Measurements from ENCODE around the gene NKX1-2. TPM values are rescaled to one million over a fixed set of nuclear protein-coding genes. Genes with fewer than 3 reads are reported as not detected.
A peak's percentile ranks its signal among the peaks of the same experiment; 100 is the strongest.

Gene NKX1-2
- total RNA-seq, 1 experiment from 2014 or later = not detected

DNA sequence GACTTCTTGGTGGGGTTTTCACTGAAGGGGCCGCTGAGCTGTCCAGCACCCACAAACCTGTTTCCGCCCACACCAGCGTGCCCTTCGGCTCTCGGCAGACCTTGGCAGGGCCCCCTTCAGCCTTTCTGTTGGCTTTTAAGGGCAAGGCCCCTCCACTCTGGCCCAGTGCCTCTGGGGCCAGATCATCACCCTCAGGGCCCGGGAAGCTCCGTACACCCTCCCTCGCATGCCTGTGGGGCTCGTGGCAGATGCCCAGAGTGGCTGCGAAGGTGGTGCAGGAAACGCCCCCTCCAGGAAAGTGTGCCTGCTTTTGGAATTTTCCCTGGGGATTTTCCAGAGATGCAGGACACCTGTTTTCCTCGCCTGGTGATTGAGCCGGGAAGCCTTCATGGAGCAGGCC, 18.8 kb upstream of the NKX1-2 start:
- H3K27ac ChIP-seq = no peak overlapping the region
- H3K36me3 ChIP-seq = no peaks in the 10 kb centered on the region
- no peak overlapping the region for H3K4me3 ChIP-seq
- no peaks in the 10 kb centered on the region for H3K9me3 ChIP-seq (replicated peaks)
- H3K4me1 ChIP-seq (replicated peaks) = no peaks in the 10 kb centered on the region
- no peaks in the 10 kb centered on the region for H3K27me3 ChIP-seq (replicated peaks)
- DNase-seq (ENCODE audit: low read depth in 1 of 2, low spot score in 2 of 2) = no peak

DNA sequence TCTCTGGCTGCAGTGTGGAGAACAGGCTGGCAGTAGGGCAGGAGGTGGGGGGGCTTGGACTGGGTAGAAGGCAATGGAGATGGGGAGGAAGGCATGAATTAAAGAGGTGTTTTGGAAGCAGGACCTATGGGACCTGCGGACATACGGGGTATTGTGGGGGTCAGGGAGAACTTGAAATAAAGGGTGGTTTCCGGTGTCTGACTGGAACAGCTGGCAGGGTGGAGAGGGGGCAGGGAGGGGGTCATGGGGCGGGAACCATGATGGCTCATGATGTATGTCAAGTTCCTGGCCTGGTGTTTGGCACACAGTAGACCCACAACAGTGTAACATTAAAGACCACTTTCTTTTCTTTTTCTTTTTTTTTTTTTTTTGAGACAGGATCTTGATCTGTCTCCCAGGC, 17.3 kb upstream of the NKX1-2 start:
- no peaks in the 10 kb centered on the region for H3K27me3 ChIP-seq (replicated peaks)
- no peaks in the 10 kb centered on the region for H3K36me3 ChIP-seq
- DNase-seq (ENCODE audit: low read depth in 1 of 2, low spot score in 2 of 2) = no peak
- H3K4me3 ChIP-seq = no peak overlapping the region
- H3K9me3 ChIP-seq (replicated peaks) = no peaks in the 10 kb centered on the region
- peaks cover 2% of the 10 kb centered on the region; the same call in 1 of the 2 replicates for H3K4me1 ChIP-seq (replicated peaks)
- no peak overlapping the region for H3K27ac ChIP-seq

DNA sequence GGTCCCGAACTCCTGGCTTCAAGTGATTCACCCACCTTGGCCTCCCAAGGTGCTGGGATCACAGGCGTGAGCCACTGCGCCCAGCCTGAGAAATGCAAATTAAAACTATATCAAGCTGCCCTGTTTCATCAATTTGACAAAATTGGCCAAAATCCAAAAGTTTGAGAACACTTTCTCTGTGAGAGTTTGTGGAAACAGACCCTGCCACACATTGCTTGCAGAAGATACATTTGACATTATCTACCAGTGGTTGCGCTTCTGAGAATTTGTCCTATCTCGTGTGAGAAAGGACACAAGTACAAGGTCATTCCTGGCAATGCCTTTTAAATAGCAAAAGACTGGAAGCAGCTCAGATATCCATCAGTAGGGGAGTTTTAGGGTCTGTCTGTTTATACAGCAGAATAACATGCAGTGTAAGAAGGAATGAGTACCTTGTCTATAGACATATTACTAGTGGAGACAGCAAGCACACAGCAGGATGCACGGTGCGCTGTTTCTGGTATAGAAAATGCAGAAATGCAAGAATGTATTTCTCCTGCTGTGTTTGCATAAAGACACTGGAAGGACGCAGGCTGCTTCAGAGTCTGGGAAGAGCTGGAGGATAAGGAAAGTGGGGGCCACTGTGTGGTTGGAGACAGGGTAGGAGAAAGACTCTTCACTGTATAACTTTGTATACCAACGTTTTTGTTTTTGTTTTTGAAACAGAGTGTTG, 16.1 kb upstream of the NKX1-2 start:
- Histone ChIP-seq H3K9me3 (replicated peaks) (no peaks in the 10 kb centered on the region), H3K36me3 (0 out of 2 replicates have a peak, but pooled peaks cover 3% of the 10 kb centered on the region), H3K27ac (no peak overlapping the region), H3K4me3 (no peak overlapping the region), H3K4me1 (replicated peaks) (peaks cover 7% of the 10 kb centered on the region), H3K27me3 (replicated peaks) (no peaks in the 10 kb centered on the region)
- no peak for DNase-seq (ENCODE audit: low read depth in 1 of 2, low spot score in 2 of 2)

- no peak overlapping the region for H3K4me3 ChIP-seq
- no peaks in the 10 kb centered on the region for H3K9me3 ChIP-seq (replicated peaks)
- H3K4me1 ChIP-seq (replicated peaks) = peaks cover 7% of the 10 kb centered on the region
- H3K27me3 ChIP-seq (replicated peaks) = no peaks in the 10 kb centered on the region
- DNase-seq (ENCODE audit: low read depth in 1 of 2, low spot score in 2 of 2) = no peak
- H3K27ac ChIP-seq = no peak overlapping the region
- H3K36me3 ChIP-seq = 0 out of 2 replicates have a peak, but pooled peaks cover 3% of the 10 kb centered on the region
These were observed 15.4 kb upstream of the NKX1-2 start for GRCh38 chr10:124465003-124465776.

DNA sequence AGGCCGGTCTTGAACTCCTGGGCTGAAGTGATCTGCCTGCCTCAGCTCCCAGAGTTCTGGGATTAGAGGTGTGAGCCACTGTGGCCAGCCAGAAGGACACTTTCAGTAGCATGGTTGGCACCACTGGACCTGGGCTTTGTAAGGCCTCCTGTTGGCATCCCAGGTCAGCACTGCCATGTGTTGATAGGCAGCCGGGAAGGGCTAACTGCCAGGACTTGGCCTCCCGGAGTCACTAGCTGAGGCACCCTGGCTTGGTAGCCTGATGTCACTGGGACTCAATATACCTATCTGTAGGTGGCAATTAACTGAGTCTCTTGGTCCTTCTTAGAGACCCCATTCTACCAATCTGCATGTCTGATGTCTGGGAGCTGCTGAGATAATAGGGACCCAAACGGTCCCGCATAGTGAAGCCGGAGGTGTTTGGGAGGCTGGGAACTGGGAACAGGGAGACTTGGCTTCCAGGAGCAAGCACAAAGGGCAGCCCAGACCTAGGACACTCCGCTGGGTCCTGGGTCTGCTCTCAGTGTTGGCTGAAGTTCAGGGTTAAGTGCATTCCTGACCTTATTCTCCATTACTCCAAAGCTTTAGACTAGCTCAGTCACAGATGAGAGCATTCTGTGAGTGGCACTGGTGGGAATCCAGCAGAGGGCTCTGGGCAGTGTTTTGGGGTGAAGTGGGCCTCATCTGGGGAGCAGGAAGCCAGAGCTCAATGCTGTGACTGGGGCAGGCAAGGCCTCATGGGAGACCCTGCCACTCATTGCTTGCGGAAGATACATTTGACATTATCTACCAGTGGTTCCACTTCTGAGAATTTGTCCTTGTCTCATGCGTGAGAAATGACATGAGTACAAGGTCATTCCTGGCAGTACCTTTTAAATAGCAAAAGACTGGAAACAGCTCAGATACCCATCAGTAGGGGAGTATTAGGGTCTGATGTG, 14.5 kb upstream of the NKX1-2 start:
- Histone ChIP-seq H3K9me3 (replicated peaks) (no peaks in the 10 kb centered on the region), H3K4me1 (replicated peaks) (peaks cover 7% of the 10 kb centered on the region), H3K4me3 (no peak overlapping the region), H3K27ac (no peak overlapping the region), H3K27me3 (replicated peaks) (no peaks in the 10 kb centered on the region), H3K36me3 (0 out of 2 replicates have a peak, but pooled peaks cover 3% of the 10 kb centered on the region)
- no peak for DNase-seq (ENCODE audit: low read depth in 1 of 2, low spot score in 2 of 2)

GRCh38 chr10:124462348-124462695, 12.5 kb upstream of the NKX1-2 start:
- H3K27ac ChIP-seq = no peak overlapping the region
- H3K36me3 ChIP-seq = 0 out of 2 replicates have a peak, but pooled peaks cover 3% of the 10 kb centered on the region
- H3K27me3 ChIP-seq (replicated peaks) = 0 out of 2 replicates have a peak, but pooled peaks cover 3% of the 10 kb centered on the region

GRCh38 chr10:124461642-124462347, 12.0 kb upstream of the NKX1-2 start, which contains the start of gene LHPP:
LHPP (plus strand) TSS chr10:124461823; CDS start chr10:124461863, 40 bp downstream.
- H3K4me1 ChIP-seq (replicated peaks) = peaks cover 7% of the 10 kb centered on the region
- H3K27me3 ChIP-seq (replicated peaks) = 0 out of 2 replicates have a peak, but pooled peaks cover 4% of the 10 kb centered on the region
- 0 out of 2 replicates have a peak, but pooled peaks cover 3% of the 10 kb centered on the region for H3K36me3 ChIP-seq
- peak within 1 kb of the TSS; percentile 96 for H3K4me3 ChIP-seq
- no peaks in the 10 kb centered on the region for H3K9me3 ChIP-seq (replicated peaks)
- peak within 1 kb of the TSS; percentile 65 for H3K27ac ChIP-seq
- peak; percentile 77 to 88 for DNase-seq (ENCODE audit: low read depth in 1 of 2, low spot score in 2 of 2)

More at GRCh38 chr10:124462348-124462695, 12.5 kb upstream of the NKX1-2 start:
- Histone ChIP-seq H3K9me3 (replicated peaks) (no peaks in the 10 kb centered on the region), H3K4me3 (peak overlapping the region; percentile 96), H3K4me1 (replicated peaks) (peaks cover 7% of the 10 kb centered on the region)
- no peak for DNase-seq (ENCODE audit: low read depth in 1 of 2, low spot score in 2 of 2)

DNA sequence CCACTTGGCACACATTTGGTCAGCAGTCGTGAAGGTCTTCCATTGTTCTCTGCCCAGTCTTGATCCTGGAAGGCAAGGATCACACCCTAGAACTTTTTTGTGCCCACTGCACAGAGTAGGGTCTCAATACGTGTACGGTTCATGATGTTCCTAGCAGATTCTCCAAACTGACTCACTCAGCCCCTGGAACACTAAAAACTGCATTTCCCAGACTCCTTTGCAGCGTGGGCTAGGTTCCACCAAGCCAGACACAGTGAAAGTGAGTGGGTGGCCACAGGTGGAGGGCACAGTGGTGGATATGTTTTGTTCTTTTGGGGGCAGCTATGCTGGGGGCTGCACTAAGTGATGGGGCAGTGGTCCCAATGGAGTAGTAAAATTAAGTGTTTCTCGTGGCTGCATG, 10.3 kb upstream of the NKX1-2 start:
- peaks cover 19% of the 10 kb centered on the region; the same call in 1 of the 2 replicates for H3K27me3 ChIP-seq (replicated peaks)
- no peak overlapping the region for H3K4me3 ChIP-seq
- H3K36me3 ChIP-seq = 0 out of 2 replicates have a peak, but pooled peaks cover 3% of the 10 kb centered on the region
- H3K4me1 ChIP-seq (replicated peaks) = peaks cover 7% of the 10 kb centered on the region
- DNase-seq (ENCODE audit: low read depth in 1 of 2, low spot score in 2 of 2) = no peak
- no peaks in the 10 kb centered on the region for H3K9me3 ChIP-seq (replicated peaks)
- H3K27ac ChIP-seq = no peak overlapping the region

GRCh38 chr10:124459395-124459794, 9.6 kb upstream of the NKX1-2 start:
- Histone ChIP-seq H3K36me3 (0 out of 2 replicates have a peak, but pooled peaks cover 3% of the 10 kb centered on the region), H3K4me1 (replicated peaks) (peaks cover 7% of the 10 kb centered on the region), H3K4me3 (no peak overlapping the region), H3K27me3 (replicated peaks) (peaks cover 24% of the 10 kb centered on the region), H3K9me3 (replicated peaks) (no peaks in the 10 kb centered on the region), H3K27ac (no peak overlapping the region)
- no peak for DNase-seq (ENCODE audit: low read depth in 1 of 2, low spot score in 2 of 2)

DNA sequence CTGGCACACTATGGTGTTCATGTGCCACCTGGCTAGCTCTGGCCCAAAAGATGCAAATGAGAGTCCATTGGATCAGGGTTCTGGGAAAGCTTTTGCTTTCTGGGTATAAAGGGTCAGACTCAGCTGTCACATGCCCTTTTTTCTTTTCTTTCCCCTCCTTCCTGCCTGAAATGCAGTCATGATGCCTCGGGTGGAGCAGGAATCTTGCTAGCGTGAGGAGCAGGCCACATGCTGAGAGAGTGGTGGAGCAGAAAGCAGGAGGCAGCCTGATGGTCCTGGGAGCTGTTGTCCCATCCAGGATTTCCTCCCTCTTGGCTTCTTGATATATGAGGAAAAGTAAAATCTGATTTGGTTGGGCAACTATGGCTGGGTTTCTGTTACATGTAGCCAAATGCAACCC, 9.1 kb upstream of the NKX1-2 start:
- Histone ChIP-seq H3K27ac (no peak overlapping the region), H3K27me3 (replicated peaks) (peaks cover 29% of the 10 kb centered on the region), H3K36me3 (0 out of 2 replicates have a peak, but pooled peaks cover 3% of the 10 kb centered on the region), H3K4me1 (replicated peaks) (peaks cover 7% of the 10 kb centered on the region), H3K4me3 (no peak overlapping the region), H3K9me3 (replicated peaks) (no peaks in the 10 kb centered on the region)
- no peak for DNase-seq (ENCODE audit: low read depth in 1 of 2, low spot score in 2 of 2)

DNA sequence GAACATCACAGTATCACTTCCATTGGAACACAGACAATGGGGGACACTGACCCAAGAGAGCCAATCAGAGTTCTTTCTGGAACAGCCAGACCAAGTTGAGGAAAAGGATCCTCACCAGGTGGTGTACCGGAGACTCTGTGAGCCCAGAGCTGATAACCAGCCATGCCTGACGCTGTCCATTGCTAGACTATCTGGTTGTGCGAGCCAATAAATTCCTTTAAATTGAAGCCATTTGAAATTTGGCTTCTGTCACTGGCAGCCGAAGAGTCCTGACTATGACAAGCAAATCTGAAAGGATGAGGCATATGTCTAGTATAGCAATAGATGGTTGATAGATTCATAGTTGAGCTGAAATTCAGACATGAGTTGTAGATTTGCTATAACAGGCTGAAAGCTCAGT, 8.6 kb upstream of the NKX1-2 start:
- 0 out of 2 replicates have a peak, but pooled peaks cover 3% of the 10 kb centered on the region for H3K36me3 ChIP-seq
- no peak overlapping the region for H3K4me3 ChIP-seq
- peaks cover 7% of the 10 kb centered on the region for H3K4me1 ChIP-seq (replicated peaks)
- H3K27ac ChIP-seq = no peak overlapping the region
- no peak for DNase-seq (ENCODE audit: low read depth in 1 of 2, low spot score in 2 of 2)
- H3K27me3 ChIP-seq (replicated peaks) = peaks cover 33% of the 10 kb centered on the region
- H3K9me3 ChIP-seq (replicated peaks) = no peaks in the 10 kb centered on the region

DNA sequence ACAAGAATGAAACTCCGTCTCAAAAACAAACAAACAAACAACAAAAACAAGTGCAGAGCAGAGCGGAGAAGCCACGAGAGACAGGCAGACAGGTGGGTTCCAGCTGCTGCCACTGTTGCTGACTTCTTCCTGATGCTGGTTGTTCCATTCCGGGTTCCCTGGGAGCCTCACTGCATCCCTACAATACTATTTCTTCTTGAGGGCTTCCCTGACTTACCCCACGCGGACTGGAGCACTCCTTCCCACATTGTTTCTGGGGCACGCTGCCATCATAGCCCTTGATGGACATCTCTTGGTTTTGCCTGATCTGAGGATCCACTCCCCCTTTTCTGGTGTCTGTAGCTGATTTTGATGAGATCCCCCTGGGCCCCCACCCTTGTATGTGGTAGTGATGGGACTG, 5.6 kb upstream of the NKX1-2 start:
- DNase-seq (ENCODE audit: low read depth in 1 of 2, low spot score in 2 of 2) = no peak
- Histone ChIP-seq H3K27me3 (replicated peaks) (peaks cover 59% of the 10 kb centered on the region), H3K4me3 (no peak overlapping the region), H3K27ac (no peak overlapping the region), H3K4me1 (replicated peaks) (no peaks in the 10 kb centered on the region), H3K9me3 (replicated peaks) (no peaks in the 10 kb centered on the region), H3K36me3 (no peaks in the 10 kb centered on the region)
